ENCODE data around the gene RRAGA.

DNA sequence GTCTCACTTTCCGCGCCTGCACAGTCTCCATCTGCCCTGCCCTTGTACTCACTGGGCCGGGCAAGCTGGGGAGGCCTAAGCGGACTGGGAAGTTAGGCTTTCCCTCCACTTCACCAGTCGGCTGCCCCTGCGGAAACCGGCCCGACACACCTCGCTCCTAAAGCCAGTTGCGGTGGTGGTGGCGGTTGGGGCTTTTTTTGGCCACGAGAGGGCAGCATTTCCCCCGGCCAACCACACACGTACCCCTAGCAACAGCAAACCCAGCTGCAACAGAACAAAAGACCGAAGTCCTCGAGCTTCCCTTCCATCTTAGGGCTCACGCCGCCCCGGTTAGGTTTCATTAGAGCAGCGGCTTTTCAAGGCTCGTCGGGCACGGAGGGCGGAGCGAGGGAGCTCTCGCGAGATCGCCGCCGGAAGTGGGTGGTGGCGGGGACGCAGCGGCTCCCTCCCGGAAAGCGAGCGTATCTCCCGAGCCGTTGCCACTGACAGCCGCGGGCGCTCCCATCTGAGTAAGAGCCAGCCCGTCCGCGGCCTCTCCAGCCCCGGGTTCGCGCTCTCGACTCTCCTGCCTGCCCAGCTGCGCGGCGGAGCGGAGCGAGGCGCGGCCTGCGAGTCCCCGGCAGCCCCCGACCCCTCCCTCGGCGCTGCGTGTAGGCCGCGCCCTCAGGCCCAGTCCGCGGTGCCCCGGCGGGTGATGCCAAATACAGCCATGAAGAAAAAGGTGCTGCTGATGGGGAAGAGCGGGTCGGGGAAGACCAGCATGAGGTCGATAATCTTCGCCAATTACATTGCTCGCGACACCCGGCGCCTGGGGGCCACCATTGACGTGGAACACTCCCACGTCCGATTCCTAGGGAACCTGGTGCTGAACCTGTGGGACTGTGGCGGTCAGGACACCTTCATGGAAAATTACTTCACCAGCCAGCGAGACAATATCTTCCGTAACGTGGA is at the start of gene RRAGA:
- TF ChIP-seq POLR2A (conservative IDR thresholded peaks at IDR 0.05) (peak; percentile 93), NR1H2 (CRISPR knock-in tag; IDR thresholded peaks at IDR 0.05) (no peak), SMAD3 (CRISPR knock-in tag; conservative IDR thresholded peaks at IDR 0.05) (no peak), POLR2AphosphoS5 (IDR thresholded peaks at IDR 0.05; ENCODE audit: control insufficient read depth, insufficient read depth, low read depth, low read length) (peak; percentile 61), ZNF707 (CRISPR knock-in tag; conservative IDR thresholded peaks at IDR 0.05) (no peak), POLR3A (IDR thresholded peaks at IDR 0.05; ENCODE audit: borderline replicate concordance, extremely low read depth, insufficient read depth, insufficient read length) (no peak), JUN (IDR thresholded peaks at IDR 0.05; ENCODE audit: borderline replicate concordance, low read depth, low read length) (0 out of 2 replicates have a peak, but pooled peaks have one; percentile 14), JUN (CRISPR knock-in tag; IDR thresholded peaks at IDR 0.05; ENCODE audit: borderline replicate concordance) (no peak)
- TF ChIP-seq, protein P1, sequence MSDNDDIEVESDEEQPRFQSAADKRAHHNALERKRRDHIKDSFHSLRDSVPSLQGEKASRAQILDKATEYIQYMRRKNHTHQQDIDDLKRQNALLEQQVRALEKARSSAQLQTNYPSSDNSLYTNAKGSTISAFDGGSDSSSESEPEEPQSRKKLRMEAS (CRISPR knock-in tag; IDR thresholded peaks at IDR 0.05) = 0 out of 2 replicates have a peak, but pooled peaks have one; percentile 18
